ENCODE measurements around the gene POLH.

POLH gene

GRCh38 chr6:43606019-43606418 lies 30.0 kb downstream of the POLH start:
- no peak for DNase-seq (ENCODE audit: low read depth in 2 of 2)

- peak; percentile 48 to 53 for DNase-seq (ENCODE audit: low read depth in 2 of 2)
Observed at GRCh38 chr6:43608310-43608763, 32.4 kb downstream of the POLH start.

- no peak for DNase-seq (ENCODE audit: low read depth in 2 of 2)
Observed at GRCh38 chr6:43608807-43609206, 32.8 kb downstream of the POLH start.

DNA sequence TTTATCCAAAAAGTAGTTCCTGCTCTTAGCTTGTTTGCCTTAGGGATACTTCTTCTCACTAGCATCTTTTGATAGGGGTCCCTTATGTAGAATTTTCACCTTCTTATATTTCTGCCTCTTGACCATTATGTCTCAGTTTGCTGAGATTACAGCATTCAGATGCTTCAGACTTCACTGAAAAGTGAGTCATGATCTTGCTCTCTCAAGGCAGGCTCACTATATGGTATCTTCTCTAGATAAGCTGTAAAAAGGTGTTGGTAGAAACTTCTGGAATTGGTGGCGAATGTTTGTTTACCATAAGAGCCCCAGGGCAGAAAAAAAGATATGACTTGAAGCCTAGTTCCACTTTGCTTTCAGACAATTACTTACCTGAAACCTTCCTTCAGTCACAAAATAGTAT lies 33.4 kb downstream of the POLH start:
- no peak for DNase-seq (ENCODE audit: low read depth in 2 of 2)

GRCh38 chr6:43610431-43610830 lies 34.4 kb downstream of the POLH start:
- no peak for DNase-seq (ENCODE audit: low read depth in 2 of 2)

- no peak for DNase-seq (ENCODE audit: low read depth in 2 of 2)
Observed at GRCh38 chr6:43613721-43614395, 37.9 kb downstream of the POLH start.

DNA sequence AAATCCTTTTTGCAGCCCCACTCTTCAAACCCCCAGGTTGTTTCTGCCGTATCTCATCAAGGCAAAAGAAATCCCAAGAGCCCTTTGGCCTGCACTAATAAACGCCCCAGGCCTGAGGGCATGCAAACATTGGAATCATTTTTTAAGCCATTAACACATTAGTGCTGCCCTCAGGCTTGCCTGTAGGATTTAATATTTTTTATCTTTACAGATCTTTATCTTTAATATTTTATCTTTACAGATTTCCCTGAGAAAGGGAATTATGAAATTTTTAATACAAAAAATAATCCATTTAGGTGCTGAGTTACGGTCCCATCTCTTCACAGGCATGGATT lies 38.4 kb downstream of the POLH start:
- DNase-seq (ENCODE audit: low read depth in 2 of 2): no peak

DNA sequence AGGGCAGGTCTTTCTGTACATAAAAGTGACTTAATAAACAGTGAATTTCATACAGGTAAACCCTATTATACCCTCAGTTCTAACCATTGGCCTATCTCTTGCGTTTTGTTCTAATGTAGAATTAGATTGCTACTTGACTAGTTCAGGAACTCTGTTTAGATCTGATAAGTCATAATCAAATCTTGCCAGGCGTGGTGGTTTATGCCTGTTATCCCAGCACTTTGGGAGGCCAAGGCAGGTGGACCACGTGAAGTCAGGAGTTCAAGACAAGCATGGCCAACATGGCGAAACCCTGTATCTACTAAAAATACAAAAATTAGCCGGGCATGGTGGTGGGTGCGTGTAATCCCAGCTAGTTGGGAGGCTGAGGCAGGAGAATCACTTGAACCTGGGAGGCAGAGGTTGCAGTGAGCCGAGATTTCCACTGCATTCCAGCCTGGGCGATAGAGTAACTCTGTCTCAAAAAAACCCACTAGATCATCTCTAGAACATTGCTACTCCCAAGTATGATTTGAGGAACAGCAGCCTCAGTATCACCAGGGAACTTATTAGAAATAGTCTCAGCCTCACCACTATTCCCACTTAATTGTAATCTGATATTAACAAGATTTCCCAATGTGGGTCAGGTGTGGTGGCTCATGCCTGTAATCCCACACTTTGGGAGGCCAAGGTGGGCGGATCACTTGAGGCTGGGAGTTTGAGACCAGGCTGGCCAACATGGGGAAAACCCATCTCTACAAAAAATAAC lies 40.9 kb downstream of the POLH start:
- DNase-seq (ENCODE audit: low read depth in 2 of 2): no peak

DNA sequence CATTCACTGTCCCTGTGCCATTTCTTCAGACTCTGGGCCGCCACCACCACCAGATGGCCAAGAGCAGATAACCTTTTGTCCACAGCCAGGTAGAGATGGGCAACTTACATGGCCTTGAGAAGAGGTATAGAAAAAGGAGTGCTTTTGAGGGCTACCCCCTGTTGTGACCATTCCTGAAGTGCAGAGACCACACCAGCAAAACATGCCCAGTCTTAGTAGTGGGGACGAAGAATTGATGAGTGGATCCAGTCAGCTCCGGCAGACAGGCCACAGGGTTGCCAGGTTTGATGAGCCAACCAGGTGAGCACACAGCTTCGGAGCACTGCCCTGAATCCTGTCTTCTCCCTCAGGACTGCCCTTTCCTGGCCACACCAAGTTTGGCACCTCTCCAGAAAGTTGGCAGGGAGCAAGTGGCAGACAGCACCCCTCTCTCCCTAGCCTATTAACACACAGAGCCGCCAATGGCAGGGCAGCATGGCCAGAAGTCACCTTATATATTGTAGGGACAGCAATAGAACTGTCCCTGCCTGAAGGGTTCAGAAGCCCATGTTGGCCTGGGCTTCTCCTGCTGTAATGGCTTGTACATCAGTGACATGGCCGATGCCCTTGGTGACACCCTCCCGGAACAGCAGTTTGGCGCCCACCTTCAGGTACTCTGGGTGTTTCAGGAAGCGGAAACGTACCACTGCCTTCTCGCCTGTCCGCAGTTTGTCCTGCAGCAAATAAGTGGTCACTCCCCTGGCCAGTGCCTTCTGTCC lies 45.3 kb downstream of the POLH start:
- DNase-seq (ENCODE audit: low read depth in 2 of 2): no peak

- DNase-seq (ENCODE audit: low read depth in 2 of 2): no peak
Observed at GRCh38 chr6:43621836-43622180, 45.8 kb downstream of the POLH start.

GRCh38 chr6:43622541-43622940 lies 46.6 kb downstream of the POLH start:
- no peak for DNase-seq (ENCODE audit: low read depth in 2 of 2)

GRCh38 chr6:43623880-43624785 lies 48.1 kb downstream of the POLH start:
- no peak for DNase-seq (ENCODE audit: low read depth in 2 of 2)

GRCh38 chr6:43624786-43625288 lies 48.9 kb downstream of the POLH start:
- DNase-seq (ENCODE audit: low read depth in 2 of 2): no peak

DNA sequence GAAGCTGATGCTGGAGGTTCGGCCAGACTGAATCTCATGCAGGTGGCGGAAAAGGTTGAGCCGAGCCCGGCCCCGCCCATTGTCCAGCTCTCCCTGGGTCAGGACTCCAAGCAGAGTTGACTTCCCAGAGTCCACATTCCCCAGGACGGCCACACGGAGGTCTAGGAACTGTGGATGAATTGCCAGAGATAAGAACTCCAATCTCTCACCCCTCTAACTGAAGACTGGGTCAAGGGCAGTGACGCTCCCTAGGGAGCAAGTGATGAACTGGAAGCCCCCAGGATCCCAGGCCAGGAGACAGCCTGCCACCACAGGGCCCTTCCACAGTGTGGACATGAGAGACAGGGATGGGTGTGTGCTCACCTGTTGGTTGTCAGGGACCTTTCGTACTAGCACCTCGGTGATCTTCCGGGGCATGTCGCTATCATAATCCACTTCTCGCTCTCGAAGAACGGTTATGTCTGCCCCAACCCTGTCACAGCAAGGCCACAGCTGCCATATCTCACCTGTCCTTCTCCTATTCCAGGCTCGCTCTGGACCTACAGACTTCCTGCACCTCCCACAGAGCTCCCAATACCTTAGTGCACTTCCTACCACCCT lies 49.5 kb downstream of the POLH start:
- DNase-seq (ENCODE audit: low read depth in 2 of 2): no peak

DNA sequence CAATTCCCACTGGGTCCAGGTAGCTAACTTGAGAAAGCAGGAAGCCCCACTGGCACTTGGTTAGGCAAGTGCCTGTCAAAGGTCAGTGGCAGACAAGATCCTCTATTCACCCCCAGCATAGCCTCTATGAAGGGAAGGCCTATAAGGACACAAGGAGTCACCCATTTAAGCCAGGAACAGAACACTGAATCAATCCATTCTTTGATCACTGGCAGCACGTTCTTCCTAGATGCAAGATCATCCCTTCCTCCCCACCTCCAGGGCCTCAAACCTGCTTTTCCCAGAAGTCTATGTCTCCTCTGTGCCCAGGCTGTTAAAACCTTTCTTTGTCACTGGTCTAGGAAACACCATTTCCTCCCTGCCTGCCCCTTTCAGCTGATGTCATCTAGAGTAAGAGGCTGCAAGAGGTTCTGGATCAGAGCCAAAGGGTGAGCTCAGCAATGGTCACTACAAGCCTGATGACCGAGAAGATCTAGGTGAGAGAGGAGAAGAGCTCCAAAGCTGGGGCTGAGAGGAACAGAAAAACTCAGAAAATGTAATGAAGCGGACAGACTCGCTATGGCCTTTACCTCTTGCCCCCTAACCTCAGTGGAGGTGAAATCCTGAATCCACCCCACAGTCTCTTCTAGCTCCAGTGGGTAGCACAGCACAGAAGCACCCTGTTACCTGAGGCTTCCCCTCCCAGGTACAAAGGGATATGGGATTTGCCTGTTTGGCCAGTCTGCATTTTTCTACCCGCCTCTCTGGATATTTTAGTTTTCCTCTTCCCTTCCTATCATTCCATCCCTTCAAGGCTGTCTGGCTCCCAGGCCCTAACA lies 51.2 kb downstream of the POLH start:
- DNase-seq (ENCODE audit: low read depth in 2 of 2): peak; percentile 78 to 83

DNA sequence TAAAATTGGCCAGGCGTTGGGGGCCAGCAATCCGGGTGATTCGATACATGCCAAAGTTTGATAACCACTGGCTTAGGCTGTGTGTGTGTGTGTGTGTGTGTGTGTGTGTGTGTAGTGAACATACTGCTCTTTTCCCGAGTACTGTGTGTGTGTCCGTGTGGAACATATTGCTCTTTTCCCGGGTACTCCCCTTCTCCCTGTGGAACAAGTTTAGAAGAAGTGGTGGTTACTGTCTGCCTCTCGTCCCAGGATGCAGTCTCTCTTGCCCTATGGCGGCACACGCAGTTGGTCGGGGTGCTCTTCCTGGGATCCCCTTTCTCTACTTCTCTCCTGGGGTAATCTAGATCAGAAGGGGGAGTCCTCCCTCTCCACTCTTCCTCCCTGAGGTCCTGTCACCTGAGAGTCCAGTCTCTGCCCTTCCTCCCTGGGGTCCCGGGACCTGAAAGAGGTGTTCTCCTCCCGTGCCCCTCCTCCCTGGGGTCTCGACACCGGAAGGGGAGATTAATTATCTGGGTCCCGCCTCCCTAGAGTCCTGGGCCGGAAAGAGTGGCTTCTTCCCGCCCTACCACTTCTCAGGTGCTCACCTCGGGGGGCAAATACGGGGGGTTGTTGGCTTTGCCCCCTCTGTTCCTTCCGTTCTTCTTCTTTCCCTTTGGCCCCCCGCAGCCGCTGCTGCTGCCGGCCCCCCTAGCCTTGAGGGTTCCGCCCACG lies 52.6 kb downstream of the POLH start:
- DNase-seq (ENCODE audit: low read depth in 2 of 2): peak in 1 of 2 experiments; percentile 14

DNA sequence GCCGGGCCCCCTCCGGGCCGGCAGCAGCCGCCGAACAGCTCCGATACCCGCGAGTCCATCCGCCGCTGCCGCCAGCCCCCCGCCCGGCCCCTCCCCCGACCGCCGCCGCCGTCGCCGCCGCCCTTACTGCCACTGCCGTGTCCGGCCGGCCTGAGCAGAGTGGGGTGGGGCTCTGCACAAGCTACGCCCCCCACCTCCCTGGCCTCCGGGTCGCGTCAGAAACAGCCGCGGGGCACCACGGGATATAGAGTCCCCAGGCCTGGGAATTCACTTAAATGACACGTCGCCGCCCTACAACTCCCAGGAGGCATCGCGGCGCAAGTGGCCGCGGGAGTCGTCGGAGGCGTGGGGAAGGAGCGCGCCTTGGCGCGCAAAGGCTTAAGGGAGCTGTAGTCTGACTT lies 53.1 kb downstream of the POLH start, which contains the start of gene GTPBP2:
Gene GTPBP2 (minus strand): TSS at position 161 of the 401 bp plus-strand sequence. CDS start 102 bp downstream, at position 59.
- peak; percentile 98 for DNase-seq (ENCODE audit: low read depth in 2 of 2)

DNA sequence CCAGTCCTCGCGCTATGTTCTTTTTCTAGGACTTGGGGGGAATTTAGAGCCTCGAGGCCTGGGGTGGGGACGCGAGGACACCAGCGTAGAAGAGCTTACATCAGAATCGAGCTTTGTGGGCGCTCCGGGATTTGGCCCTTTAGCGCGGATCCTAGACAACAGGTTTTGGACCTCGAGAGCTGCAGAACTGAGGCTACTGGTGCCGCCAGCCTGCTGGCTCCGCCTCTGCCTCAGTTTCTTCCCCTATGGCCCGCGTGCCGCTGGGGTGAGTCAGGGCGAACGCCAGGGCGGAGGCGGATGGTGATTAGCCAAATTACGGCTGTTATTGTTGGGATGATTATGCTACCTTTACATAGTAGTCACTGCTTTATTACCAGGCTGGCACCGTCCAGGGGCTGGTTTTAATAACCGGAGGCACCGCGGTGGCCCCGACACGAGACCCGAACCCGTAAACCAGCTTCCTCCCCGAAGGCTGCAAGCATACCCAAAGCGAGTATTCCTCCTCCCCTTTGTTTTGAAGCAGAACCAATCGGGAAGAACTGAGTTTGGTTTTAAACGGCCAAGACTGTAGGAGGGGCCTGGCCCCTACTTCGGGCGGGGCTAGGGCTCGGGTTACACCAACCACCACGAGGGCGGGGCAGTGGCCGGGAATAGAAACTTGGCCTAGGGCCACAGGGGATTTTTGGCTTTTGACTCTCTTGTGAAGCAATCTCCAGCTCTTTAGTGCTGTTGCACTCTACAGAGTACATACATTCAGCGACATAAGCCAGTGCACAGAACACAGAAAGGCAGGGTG lies 53.7 kb downstream of the POLH start:
- DNase-seq (ENCODE audit: low read depth in 2 of 2): peak; percentile 98 to 99

All from fibroblast of skin of left quadriceps (primary cell).